MV-4-11 (cell line): Measurements from ENCODE around the gene TRPM3.
A peak's percentile ranks its signal among the peaks of the same experiment; 100 is the strongest.
"Not testable (repeated sequence)": the region's sequence is repeated elsewhere in the genome, so short reads cannot be mapped to it uniquely, and the experiment has no call there.

ENCODE experiments used
- DNase-seq: peaks from one replicate; lab custom pipeline; 2025; lab: John Stamatoyannopoulos, UW

Gene TRPM3

GRCh38 chr9:70749066-70749465 lies 372.4 kb downstream of the TRPM3 start:
- DNase-seq: no peak

GRCh38 chr9:70747261-70747718 lies 374.1 kb downstream of the TRPM3 start:
- DNase-seq: no peak

- DNase-seq: no peak
Observed at GRCh38 chr9:70746760-70747159, 374.7 kb downstream of the TRPM3 start.

- DNase-seq: no peak
Observed at GRCh38 chr9:70746316-70746715, 375.1 kb downstream of the TRPM3 start.

- DNase-seq: not testable (repeated sequence)
Observed at GRCh38 chr9:70724794-70725193, 396.6 kb downstream of the TRPM3 start.

- not testable (repeated sequence) for DNase-seq
Observed at GRCh38 chr9:70724025-70724424, 397.4 kb downstream of the TRPM3 start.

- not testable (repeated sequence) for DNase-seq
Observed at GRCh38 chr9:70706797-70707196, 414.6 kb downstream of the TRPM3 start.

- no peak for DNase-seq
Observed at GRCh38 chr9:70701163-70701562, 420.3 kb downstream of the TRPM3 start.

- no peak for DNase-seq
Observed at GRCh38 chr9:70696694-70697335, 424.6 kb downstream of the TRPM3 start.

- no peak for DNase-seq
Observed at GRCh38 chr9:70694758-70695157, 426.7 kb downstream of the TRPM3 start.

- no peak for DNase-seq
Observed at GRCh38 chr9:70693186-70693585, 428.2 kb downstream of the TRPM3 start.

- no peak for DNase-seq
Observed at GRCh38 chr9:70692431-70692830, 429.0 kb downstream of the TRPM3 start.

GRCh38 chr9:70688704-70689103 lies 432.7 kb downstream of the TRPM3 start:
- DNase-seq: no peak

GRCh38 chr9:70683841-70684240 lies 437.6 kb downstream of the TRPM3 start:
- no peak for DNase-seq

GRCh38 chr9:70682298-70682697 lies 439.1 kb downstream of the TRPM3 start:
- no peak for DNase-seq

GRCh38 chr9:70679845-70680244 lies 441.6 kb downstream of the TRPM3 start:
- DNase-seq: peak; percentile 69

- peak; percentile 52 for DNase-seq
Observed at GRCh38 chr9:70678153-70678552, 443.3 kb downstream of the TRPM3 start.

GRCh38 chr9:70677055-70677735 lies 444.2 kb downstream of the TRPM3 start:
- DNase-seq: no peak

- DNase-seq: no peak
Observed at GRCh38 chr9:70675868-70676370, 445.5 kb downstream of the TRPM3 start.

- DNase-seq: no peak
Observed at GRCh38 chr9:70673844-70674243, 447.6 kb downstream of the TRPM3 start.

GRCh38 chr9:70672161-70672649 lies 449.2 kb downstream of the TRPM3 start:
- no peak for DNase-seq

GRCh38 chr9:70668751-70669150 lies 452.7 kb downstream of the TRPM3 start:
- no peak for DNase-seq

- DNase-seq: no peak
Observed at GRCh38 chr9:70658765-70659164, 462.7 kb downstream of the TRPM3 start.
